CD4-positive, alpha-beta T cell treated with Interleukin-17A for 1 hour (primary cell): ENCODE measurements around the gene BAAT.
"Not testable (repeated sequence)": the region's sequence is repeated elsewhere in the genome, so short reads cannot be mapped to it uniquely, and the experiment has no call there.

ENCODE experiments used
- DNase-seq: peaks from one replicate; pipeline ENCODE4 v3.0.0-alpha.2; 2020

The BAAT gene

GRCh38 chr9:101384873-101385536, at the start of gene BAAT:
Gene BAAT (minus strand): TSS chr9:101385006. CDS start chr9:101371404, 13,602 bp downstream.
- not testable (repeated sequence) for DNase-seq

GRCh38 chr9:101433229-101433628, 48.4 kb upstream of the BAAT start:
- DNase-seq, result no peak

GRCh38 chr9:101432740-101433139, 47.9 kb upstream of the BAAT start:
- DNase-seq, result no peak

- DNase-seq, result no peak
Measured at GRCh38 chr9:101432171-101432570, 47.4 kb upstream of the BAAT start.

- DNase-seq, result no peak
Measured at GRCh38 chr9:101429736-101430135, 44.9 kb upstream of the BAAT start.

- DNase-seq, result no peak
Measured at GRCh38 chr9:101428909-101429308, 44.1 kb upstream of the BAAT start.

- no peak for DNase-seq
Measured at GRCh38 chr9:101427957-101428655, 43.3 kb upstream of the BAAT start.

GRCh38 chr9:101427358-101427757, 42.6 kb upstream of the BAAT start:
- DNase-seq, result no peak

GRCh38 chr9:101421653-101422065, 36.9 kb upstream of the BAAT start:
- no peak for DNase-seq

- DNase-seq, result no peak
Measured at GRCh38 chr9:101419863-101420262, 35.1 kb upstream of the BAAT start.

- DNase-seq, result no peak
Measured at GRCh38 chr9:101418518-101419430, 34.0 kb upstream of the BAAT start.

- no peak for DNase-seq
Measured at GRCh38 chr9:101417977-101418376, 33.2 kb upstream of the BAAT start.

- DNase-seq, result no peak
Measured at GRCh38 chr9:101417389-101417788, 32.6 kb upstream of the BAAT start.

GRCh38 chr9:101415578-101415977, 30.8 kb upstream of the BAAT start:
- DNase-seq, result no peak

- no peak for DNase-seq
Measured at GRCh38 chr9:101414839-101415238, 30.0 kb upstream of the BAAT start.

- DNase-seq, result no peak
Measured at GRCh38 chr9:101409079-101409477, 24.3 kb upstream of the BAAT start.

- DNase-seq, result no peak
Measured at GRCh38 chr9:101408374-101409078, 23.7 kb upstream of the BAAT start.

- DNase-seq, result no peak
Measured at GRCh38 chr9:101403516-101404285, 18.9 kb upstream of the BAAT start.

- DNase-seq, result no peak
Measured at GRCh38 chr9:101400120-101400519, 15.3 kb upstream of the BAAT start.

- DNase-seq, result no peak
Measured at GRCh38 chr9:101399643-101399970, 14.8 kb upstream of the BAAT start.

GRCh38 chr9:101398930-101399642, 14.3 kb upstream of the BAAT start:
- DNase-seq, result no peak
